SH-SY5Y (cell line): ENCODE measurements around the gene POLR2E.

Experiments
- GATA2 ChIP-seq: IDR thresholded peaks from 2 replicates; pipeline ENCODE4 v1.6.1; 2011; ENCODE audit warnings: mild to moderate bottlenecking, low read depth, low read length
- GATA3 ChIP-seq: IDR thresholded peaks from 2 replicates; pipeline ENCODE4 v1.6.1; 2011; ENCODE audit warnings: low read depth, mild to moderate bottlenecking, low read length, moderate library complexity

GRCh38 chr19:1105008-1105872 lies 10.1 kb upstream of the POLR2E start:
- no peak for TF ChIP-seq GATA2
- TF ChIP-seq GATA3: no peak
